Activated CD8-positive, alpha-beta memory T cell treated with anti-CD3 and anti-CD28 coated beads, Interleukin-2, amount 50 U/mL, for 24 hours (primary cell): Measurements from ENCODE around the gene MALT1.
"Not testable (repeated sequence)": the region's sequence is repeated elsewhere in the genome, so short reads cannot be mapped to it uniquely, and the experiment has no call there.

Experiments
- DNase-seq: peaks from one replicate; pipeline ENCODE4 v3.0.0-alpha.2; 2020; ENCODE audit errors: extremely low read depth

The MALT1 gene

DNA sequence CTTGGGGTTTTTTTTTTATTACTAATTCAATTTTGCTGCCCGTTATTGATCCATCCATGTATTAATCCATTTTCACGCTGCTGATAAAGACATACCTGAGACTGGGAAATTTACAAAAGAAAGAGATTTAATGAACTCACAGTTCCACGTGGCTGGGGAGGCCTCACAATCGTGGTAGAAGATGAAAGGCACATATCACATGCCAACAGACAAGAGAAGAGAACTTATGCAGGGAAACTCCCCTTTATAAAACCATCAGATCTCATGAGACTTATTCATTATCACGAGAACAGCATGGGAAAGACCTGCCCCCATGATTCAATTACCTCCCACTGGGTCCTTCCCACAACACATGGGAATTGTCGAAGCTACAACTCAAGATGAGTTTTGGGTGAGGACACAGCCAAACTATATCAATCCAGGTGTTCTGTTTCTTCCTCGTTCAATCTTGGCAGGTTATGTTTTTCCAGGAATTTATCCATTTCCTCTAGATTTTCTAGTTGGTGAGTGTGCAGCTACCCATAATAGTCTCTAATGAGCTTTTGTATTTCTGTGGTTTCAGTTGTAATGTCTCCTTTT, 18.0 kb upstream of the MALT1 start:
- not testable (repeated sequence) for DNase-seq

DNA sequence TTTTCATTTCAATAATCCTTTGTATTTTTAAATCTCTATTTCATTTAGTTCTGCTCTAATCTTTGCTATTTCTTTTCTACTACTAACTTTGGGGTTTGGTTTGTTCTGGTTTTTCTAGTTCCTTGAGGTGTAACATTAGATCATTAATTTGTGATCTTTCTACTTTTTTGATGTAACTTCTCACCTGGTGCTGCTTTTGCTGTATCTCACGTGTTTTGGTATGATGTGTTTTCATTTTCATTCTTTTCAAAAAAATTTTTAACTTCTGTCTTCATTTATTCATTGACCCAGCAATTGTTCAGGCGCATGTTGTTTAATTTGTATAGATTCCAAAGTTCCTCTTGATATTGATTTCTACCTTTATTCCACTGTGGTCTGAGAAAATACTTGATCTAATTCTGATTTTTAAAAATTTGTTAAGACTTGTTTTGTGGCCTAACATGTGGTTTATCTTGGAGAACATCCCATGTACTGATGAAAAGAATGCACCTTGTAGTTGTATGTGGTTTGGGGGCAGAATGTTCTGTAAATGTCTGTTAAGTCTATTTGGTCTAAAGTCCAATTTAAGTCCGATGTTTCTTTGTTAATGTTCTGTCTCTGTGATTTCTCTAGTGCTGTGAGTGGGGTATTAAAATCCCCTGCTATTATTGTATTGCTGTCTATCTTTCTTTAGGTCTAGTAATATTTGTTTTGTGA, 17.3 kb upstream of the MALT1 start:
- DNase-seq, result no peak

DNA sequence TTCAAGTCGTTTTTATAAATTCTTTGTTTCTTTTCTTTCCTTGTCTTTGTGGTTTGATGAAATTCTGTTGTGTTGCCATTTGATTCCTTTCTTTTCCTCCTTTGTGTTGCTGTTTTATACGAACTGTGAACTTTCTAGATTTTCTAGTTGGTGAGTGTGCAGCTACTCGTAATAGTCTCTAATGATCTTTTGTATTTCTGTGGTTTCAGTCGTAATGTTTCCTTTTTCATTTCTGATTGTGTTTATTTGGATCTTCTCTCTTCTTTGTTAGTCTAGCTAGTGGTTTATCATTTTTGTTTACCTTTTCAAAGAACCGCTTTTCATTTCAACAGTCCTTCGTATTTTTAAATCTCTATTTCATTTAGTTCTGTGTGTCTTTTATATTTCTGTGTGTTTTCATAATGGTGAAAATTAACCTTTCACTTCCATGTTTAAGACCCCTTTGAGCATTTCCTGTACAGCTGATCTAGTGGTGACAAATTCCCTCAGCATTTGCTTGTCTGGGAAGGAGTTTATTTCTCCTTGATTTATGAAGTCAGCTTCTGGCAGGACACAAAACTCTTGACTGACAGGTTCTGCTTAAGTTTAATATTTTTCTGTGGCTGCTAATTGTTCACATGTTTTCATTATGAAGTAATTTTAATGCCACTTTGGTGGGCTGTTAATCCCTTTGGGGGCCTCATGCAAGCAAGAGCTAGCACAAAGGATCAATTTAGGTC, 16.2 kb upstream of the MALT1 start:
- DNase-seq, result no peak

DNA sequence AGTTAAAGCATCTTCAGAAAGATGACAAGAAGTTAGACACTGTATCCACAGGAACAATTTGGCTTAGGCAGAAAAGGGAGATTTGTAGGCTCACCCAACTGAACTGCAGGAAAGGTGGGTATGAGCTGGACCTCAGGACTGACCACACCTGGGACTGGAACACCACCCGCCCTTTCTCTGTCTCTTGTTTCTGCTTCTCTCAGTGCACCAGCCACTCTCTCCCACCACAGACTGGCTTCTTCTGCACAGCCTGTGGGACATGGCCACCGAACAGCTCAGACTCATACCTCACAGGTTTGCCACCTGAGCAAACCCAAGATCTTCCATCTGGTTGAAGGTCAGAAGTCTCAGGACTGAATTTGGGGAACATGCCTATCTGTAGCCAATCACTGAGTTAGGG, 14.2 kb upstream of the MALT1 start:
- no peak for DNase-seq

DNA sequence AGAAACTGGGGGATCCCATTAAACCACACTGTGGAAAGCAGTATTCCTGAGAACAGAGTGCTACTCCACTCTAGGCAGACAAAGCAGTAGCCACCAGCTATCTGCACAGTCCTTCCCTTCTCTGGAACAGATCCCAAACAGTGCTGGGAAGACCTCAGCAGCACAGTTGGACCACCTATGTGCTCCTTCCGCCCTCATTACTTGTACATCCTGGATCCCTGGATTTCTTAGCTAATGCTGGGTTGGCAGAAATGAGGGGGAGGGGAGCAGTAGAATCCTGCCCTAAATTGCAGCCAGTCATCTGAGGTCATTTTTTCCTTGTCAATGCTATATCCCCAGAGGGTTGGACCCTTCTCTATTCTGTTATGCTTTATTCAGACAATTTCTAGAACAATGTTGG, 13.8 kb upstream of the MALT1 start:
- DNase-seq, result no peak

DNA sequence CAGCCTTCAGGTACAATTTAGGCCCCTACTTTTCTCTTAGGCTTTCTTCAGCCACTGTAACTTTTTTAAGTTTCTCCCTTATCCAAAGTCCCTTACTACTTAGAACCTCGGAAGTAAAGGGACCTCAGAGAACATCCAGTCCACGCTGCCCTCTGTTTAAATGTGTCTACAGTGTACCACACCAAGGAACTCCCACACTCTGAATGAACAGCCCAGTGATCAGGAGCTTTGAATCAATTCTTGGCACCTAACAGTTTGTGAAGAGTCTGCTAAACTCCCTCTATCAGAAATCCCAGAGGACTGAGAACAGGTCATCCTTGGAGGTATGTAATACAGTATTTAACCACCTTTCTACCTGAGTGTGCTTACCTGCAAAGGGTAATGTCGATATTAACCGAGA, 11.6 kb upstream of the MALT1 start:
- DNase-seq, result no peak

DNA sequence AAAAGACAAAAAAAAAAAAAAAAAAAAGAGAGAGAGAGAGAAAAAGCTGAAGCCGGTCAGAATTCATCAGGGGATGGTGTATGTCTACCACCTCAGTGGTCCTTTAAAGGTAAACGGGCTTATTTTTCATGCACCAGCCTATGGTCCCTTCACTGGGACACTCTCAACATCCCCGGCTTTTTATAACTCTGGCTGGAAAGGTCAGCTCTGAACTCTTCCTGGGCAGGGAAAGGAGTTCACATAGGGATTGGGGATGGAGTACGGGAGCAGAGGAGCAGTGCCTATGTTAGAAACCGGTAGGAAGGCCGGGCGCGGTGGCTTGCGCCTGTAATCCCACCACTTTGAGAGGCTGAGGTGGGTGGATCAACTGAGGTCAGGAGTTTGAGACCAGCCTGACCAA, 10.3 kb upstream of the MALT1 start:
- no peak for DNase-seq

DNA sequence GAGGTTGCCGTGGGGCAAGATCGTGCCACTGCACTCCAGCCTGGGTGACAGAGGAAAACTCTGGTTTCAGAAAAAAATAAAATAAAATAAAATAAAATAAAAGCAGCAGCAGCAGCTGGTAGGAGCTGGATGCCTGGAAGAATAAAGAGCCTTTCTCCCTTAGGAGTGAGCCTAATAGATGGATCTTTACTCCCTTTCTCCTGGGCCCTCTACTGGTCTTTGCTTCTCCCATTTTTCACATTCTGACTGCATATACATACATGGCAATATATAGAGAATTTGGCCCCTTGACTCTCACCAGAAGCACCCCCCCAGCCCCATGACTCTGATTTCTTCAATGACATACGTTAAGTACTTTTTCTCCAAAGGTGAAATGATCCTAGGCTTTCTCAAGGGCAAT, 9.8 kb upstream of the MALT1 start:
- no peak for DNase-seq

DNA sequence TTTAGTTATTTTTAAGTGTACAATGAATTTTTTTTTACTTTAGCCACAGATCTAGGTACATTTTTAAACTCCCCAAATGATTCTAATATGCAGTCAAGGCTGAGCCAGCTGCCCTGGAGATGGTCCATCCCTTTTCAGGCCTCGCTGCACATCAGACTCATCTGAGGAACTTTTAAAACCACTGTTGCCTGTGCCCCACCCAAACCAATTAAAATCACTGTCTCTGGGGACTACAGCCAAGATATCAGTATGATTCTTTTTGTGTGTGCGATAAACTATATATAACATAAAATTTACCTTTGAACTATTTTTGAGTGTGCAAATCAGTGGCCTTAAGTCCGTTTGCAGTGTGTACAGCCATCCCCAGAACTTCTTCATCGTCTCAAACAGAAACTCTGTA, 9.1 kb upstream of the MALT1 start:
- no peak for DNase-seq

DNA sequence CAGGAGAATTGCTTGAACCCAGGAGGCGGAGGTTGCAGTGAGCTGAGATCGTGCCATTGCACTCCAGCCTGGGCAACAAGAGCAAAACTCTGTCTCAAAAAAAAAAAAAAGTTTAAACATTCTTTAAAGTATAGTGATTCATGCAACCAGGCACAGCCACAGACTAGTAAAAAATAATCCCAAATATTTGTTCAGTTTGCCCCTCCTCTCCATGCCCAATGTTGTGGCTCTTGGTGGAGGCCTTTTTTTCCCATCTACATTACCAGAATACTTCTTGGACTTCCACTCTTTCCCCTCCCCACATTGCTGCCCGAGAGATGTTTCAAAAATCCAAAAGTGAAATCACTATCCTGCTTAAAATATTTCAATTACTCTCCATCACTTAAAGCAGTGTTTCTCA, 5.1 kb upstream of the MALT1 start:
- no peak for DNase-seq

DNA sequence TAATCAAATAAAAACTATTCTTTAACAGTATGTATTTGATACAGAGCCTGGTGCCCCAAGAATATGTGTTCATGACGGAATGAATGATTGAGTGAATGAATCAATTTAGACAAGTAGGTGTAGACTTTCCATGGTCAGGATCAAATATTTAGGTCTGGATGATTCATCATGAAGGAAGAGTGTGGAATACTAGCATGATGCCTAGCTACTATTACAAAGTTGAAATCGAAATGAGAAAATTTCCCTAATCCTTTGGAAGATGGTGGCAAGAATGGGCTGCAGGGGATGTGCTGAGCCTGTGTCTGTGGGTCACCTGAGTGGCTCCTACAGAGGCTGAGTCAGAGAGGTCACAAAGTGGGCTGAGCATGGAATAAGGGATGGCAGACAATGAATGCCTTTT, 3.1 kb upstream of the MALT1 start:
- no peak for DNase-seq

DNA sequence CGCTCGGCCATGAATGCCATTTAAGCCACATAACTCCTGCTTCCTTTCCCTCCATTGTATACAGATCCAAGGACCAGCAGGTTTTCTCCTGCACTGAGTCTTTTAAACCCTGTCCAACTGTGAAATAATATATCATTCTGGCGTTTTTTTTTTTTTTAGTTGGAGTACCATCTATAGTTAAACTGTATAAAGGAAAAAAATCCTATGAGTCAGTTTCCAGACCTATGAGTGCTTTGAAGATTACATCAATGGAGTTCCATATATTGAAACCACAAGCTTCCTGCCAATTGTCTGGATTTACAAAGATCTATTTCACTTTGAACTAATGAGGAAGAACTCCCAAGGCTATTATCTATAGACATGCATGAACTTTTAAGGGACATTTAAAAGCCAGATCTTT, 2.4 kb upstream of the MALT1 start:
- DNase-seq, result no peak

DNA sequence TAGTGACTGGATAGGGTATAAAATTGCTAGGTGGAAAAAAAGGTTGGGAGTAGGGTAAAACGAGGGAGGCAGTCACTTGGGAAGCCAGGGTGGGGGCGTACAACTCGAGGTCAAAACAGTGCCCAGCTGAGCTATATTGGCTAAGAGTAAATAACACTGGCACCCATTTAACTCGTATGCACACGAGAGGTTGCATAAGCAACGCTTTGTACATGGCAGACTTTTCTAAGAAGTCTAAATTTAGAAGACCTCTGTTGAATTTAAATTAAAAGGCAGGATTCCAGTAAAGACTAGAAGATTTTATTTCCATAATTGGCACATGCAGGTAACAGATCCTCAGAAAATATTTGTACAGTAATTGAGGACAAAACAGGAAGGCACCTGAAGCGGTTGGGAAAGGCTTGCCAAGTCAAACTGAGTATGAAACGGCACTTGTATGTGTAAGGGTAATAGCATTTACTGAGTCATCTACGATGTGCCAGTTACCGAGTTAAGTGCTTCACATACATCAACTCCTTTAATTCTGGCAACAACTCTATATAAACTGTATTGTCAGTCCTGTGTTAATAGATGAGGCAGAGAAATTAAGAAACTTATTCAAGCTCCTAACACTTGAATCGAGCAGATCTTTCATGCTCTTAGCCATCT, 1.4 kb upstream of the MALT1 start:
- no peak for DNase-seq

DNA sequence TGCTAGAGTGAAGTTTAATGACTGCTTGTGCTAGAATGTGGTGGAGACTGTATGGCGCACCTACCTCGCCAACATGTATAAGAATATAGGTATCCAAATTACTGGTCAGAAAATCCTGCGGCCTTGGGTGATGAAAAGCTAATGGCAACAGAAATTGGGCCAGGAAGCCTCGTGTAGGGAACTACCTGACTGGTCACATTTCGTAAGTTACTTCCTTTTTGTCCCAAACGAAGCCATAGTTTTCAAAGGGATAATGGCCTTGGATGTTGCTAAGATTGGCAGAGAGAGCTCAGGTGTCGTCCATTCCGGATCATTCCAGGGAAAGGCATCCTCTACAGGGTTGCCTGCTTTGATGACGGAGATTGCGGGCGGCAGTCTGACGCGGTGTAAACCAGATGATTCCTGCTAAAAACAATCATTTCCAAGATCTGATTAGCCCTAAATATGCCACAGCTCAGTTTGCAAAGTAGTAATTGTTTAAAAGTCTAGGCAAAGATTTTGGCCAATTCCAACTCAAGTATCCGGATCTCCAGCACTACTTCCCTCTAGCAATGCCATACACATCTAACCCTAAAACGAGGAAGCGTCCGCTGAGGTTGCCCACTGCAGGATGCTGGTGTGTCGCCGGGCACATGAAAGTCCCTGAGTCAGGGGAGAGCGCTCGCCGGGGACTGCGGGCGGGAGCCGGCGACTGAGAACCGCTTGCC, 708 bp upstream of the MALT1 start:
- no peak for DNase-seq

DNA sequence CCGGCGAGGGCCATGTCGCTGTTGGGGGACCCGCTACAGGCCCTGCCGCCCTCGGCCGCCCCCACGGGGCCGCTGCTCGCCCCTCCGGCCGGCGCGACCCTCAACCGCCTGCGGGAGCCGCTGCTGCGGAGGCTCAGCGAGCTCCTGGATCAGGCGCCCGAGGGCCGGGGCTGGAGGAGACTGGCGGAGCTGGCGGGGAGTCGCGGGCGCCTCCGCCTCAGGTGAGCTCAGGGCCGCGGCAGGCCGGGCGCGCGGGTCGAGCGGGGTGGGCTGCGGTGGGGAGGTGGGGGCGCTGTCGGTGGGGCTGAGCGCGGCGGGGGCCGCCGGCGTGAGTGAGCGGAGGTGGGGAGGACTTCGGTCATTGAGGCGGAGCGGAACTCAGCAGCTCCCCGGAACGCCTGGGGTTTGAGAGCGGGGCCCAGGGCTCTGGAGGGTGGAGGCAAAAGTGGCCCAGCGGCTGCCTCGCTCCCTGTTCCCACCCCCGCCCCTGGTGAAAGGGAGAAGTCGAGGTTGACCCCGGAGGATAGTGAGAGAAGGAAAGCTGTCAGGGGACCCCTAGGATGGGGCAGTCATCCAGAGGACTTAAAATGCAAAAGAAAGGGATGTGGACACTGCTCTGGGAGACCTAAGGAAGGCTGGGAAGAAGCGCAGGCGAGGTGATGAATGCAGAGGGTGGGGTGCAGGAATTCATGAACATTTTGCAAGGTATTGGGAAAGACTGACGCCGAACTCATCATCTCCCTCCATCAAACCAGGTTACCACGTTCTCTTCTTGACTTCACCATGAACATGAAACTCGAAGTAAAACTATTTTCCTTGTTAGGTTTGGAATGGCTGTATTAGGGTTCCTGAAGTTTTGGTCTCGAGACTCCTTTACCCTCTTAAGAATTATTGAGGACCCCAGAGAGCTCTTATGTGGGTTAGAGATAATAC, 633 bp downstream of the MALT1 start:
- no peak for DNase-seq

DNA sequence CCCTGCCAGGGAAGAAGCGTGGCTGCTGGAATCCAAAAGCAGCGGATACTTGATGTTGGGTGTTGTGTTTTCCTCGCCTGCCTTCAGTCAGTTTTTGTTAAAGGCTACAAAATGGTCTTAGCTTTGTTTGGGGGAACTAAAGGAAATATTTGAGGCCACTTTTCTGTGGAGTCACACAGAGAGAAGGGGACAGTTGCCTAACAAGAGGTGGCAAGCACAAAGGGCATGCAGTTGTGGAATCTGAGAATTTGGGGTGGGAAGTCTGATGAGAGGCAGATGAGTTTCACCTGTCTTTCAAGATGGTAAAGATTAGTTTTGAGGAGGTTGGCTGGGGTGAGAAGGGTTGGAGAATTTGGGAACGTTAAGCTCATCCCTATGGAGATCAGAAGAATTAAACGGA, 2.9 kb downstream of the MALT1 start:
- DNase-seq, result no peak

DNA sequence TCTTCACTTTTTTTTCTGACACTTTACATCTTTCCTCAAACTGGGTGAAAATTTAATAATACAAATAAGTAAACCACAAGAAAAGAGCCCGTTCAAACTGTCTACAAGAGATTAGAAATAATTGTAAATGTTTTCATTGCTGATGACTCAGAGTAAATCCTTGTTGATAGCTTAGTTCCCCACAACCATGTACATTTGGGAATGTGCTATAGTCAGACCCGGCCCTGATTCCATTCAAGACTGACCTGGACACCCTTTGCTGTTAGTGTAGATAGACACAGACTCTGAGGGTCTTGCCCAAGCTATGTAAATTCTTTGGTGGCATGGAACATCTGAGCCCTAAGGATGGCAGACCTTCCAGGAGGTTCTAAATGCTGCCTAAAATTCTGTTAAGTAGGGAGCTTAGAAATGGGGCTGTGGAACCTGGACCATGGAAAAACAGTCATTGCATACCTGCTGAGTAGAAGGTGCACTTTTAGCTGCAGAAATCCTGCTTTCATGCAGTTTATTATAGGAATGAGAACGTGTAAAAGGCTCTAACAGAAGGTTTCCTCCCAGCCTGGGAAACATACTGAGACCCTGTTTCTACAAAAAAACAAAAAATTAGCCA, 3.7 kb downstream of the MALT1 start:
- DNase-seq, result no peak

DNA sequence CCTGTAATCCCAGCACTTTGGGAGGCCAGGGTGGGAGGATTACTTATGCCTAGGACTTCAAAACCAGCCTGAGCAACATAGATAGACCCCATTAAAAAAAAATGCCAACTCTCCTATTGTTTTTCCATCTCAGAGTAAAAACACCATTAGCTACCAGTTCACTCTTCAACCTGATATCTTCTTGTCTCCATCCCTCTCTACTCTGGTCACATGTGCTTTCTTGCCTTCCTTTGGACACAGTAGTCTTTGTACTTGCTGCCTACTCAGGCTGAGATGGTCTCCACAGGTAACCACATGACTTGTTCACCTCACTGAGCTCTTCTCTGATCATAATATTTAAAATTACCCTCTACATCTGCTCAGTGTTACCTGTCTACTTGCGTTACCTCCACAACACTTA, 5.0 kb downstream of the MALT1 start:
- DNase-seq, result no peak

DNA sequence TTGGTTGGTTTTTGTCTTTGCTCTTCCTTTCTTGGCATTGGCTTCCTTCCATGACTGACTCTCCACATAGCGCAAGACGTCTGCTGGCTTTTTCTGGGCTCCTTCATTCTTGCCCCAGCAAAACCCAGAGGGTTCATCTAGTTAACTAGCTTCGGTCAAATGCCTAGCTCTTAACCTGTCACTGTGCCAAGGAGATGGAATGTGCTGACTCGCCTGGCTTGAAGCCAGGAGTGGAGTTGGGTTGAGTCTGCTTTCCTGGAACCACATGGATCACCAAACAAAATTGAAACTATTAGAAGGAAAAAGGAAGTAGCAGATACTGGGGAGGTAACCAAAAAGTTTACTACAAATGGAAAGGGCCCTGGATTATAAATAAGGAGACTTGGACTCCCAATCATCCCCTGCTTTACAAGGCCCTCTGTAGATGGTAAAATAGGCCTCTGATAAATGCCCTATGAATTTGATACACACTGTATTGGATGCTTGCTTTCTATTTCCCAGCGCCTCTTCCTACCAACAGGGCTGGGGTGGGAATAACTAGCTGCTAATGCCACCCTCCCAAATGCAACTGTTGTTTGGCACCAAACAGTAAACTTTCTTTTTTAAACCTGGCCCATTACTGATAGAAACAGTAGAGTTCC, 11.3 kb downstream of the MALT1 start:
- no peak for DNase-seq

DNA sequence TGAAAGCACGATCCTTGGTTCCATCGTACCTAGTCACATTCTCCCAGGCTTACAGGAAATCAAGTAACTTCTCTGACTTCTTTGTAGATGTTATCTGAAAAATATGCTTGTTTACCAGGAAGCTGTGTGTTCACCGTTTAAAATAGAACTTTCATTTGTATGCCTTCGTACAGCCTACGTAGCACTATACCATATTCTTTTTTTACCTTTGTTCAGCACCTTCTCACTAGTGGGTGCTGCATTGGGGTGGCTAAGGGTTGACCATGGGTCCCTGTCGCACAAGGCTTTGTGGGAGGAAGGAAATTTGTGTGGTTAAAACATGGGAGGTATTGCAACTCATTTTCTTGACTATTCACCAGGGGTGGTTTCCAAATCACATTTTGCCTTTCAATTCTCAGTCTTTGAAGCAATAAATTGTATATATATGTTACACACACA, 16.6 kb downstream of the MALT1 start:
- DNase-seq, result no peak
